Karpas-422 (cell line): ENCODE data around the gene INTS11. TPM values are rescaled to one million over a fixed set of nuclear protein-coding genes. Genes with fewer than 3 reads are reported as not detected.

Source experiments
- DNase-seq: peaks from one replicate; pipeline ENCODE4 v3.0.0-alpha.2; 2015
- H2AFZ ChIP-seq: fragments of 200-600 bp; sonication (generic); 2 replicates; pipeline ENCODE4 v1.6.1; 2014; ENCODE audit warnings: antibody characterized with exemption, low read length, mixed read lengths
- H3K27ac ChIP-seq: fragments of 200-600 bp; sonication (generic); 2 replicates; pipeline ENCODE4 v1.5.1; 2014; ENCODE audit warnings: mild to moderate bottlenecking, low read length, moderate library complexity
- H3K27me3 ChIP-seq: fragments of 200-600 bp; sonication (generic); 2 replicates; pipeline ENCODE4 v1.6.1; 2014; ENCODE audit warnings: low read length, mixed read lengths
- H3K36me3 ChIP-seq: fragments of 200-600 bp; sonication (generic); 2 replicates; pipeline ENCODE4 v1.6.1; 2014; ENCODE audit warnings: low read length, mixed read lengths; ENCODE audit not compliant: insufficient read depth
- H3K4me1 ChIP-seq: fragments of 200-600 bp; sonication (generic); 2 replicates; pipeline ENCODE4 v1.6.1; 2014; ENCODE audit warnings: mild to moderate bottlenecking, low read length, mixed read lengths
- H3K4me2 ChIP-seq: fragments of 200-600 bp; sonication (generic); 2 replicates; pipeline ENCODE4 v1.6.1; 2014; ENCODE audit warnings: low read length, low read depth, mild to moderate bottlenecking; ENCODE audit not compliant: poor library complexity, severe bottlenecking
- H3K4me3 ChIP-seq: fragments of 200-600 bp; sonication (generic); 2 replicates; pipeline ENCODE4 v1.5.1; 2014; ENCODE audit warnings: mild to moderate bottlenecking, antibody characterized with exemption, low read length, mixed read lengths
- H3K79me2 ChIP-seq: fragments of 200-600 bp; sonication (generic); 2 replicates; pipeline ENCODE4 v1.6.1; 2014; ENCODE audit warnings: mild to moderate bottlenecking, low read length, mixed read lengths
- H3K9ac ChIP-seq: fragments of 200-600 bp; sonication (generic); 2 replicates; pipeline ENCODE4 v1.6.0; 2014; ENCODE audit warnings: low read length
- H3K9me2 ChIP-seq: fragments of 200-600 bp; sonication (generic), shearing (Covaris generic); replicated peaks from 2 replicates; pipeline ENCODE4 v1.6.0; 2014; ENCODE audit warnings: mild to moderate bottlenecking, low read length, moderate library complexity; ENCODE audit not compliant: insufficient read depth
- H3K9me3 ChIP-seq: fragments of 300-700, 200-600 bp; sonication (generic); 2 replicates; pipeline ENCODE4 v1.6.1; 2014; ENCODE audit warnings: low read length, mixed read lengths
- H4K20me1 ChIP-seq: fragments of 200-600 bp; sonication (generic); 2 replicates; pipeline ENCODE4 v1.6.1; 2014; ENCODE audit warnings: mild to moderate bottlenecking, antibody characterized with exemption, low read length, low read depth; ENCODE audit not compliant: insufficient read depth
- total RNA-seq: library from RNA; depleted of rRNA; stranded (reverse); fragments of >200 nt; shearing (Covaris generic); gene quantifications from 2 replicates; pipeline ENCODE4 v1.2.3, GENCODE V29; 2014; ENCODE audit warnings: low replicate concordance

The INTS11 gene
- total RNA-seq, 1 experiment from 2014 or later, result 69.8 TPM

- no peaks in the 10 kb centered on the region for H3K36me3 ChIP-seq
- no peak overlapping the region for H3K4me2 ChIP-seq
- H4K20me1 ChIP-seq, result no peaks in the 10 kb centered on the region
- H3K27ac ChIP-seq, result no peak overlapping the region
- no peak overlapping the region for H3K9ac ChIP-seq
- DNase-seq, result no peak
- no peaks in the 10 kb centered on the region for H3K9me2 ChIP-seq
- no peak overlapping the region for H3K4me3 ChIP-seq
- H3K4me1 ChIP-seq, result peaks cover 3% of the 10 kb centered on the region
- H3K79me2 ChIP-seq, result no peaks in the 10 kb centered on the region
- peaks cover 4% of the 10 kb centered on the region; the same call in 1 of the 2 replicates for H3K9me3 ChIP-seq
- H3K27me3 ChIP-seq, result no peaks in the 10 kb centered on the region
- no peak overlapping the region for H2AFZ ChIP-seq
These were observed 40.0 kb downstream of the INTS11 start for GRCh38 chr1:1284221-1285101.

- H3K9me2 ChIP-seq, result no peaks in the 10 kb centered on the region
- H3K27ac ChIP-seq, result no peak overlapping the region
- no peaks in the 10 kb centered on the region for H4K20me1 ChIP-seq
- H3K4me1 ChIP-seq, result peaks cover 3% of the 10 kb centered on the region
- H3K4me2 ChIP-seq, result no peak overlapping the region
- peak; percentile 67 for DNase-seq
- H2AFZ ChIP-seq, result no peak overlapping the region
- no peaks in the 10 kb centered on the region for H3K36me3 ChIP-seq
- H3K9ac ChIP-seq, result no peak overlapping the region
- H3K79me2 ChIP-seq, result no peaks in the 10 kb centered on the region
- no peaks in the 10 kb centered on the region for H3K27me3 ChIP-seq
- H3K9me3 ChIP-seq, result peaks cover 4% of the 10 kb centered on the region; the same call in 1 of the 2 replicates
- no peak overlapping the region for H3K4me3 ChIP-seq
These were observed 40.6 kb downstream of the INTS11 start for GRCh38 chr1:1283821-1284220.

DNA sequence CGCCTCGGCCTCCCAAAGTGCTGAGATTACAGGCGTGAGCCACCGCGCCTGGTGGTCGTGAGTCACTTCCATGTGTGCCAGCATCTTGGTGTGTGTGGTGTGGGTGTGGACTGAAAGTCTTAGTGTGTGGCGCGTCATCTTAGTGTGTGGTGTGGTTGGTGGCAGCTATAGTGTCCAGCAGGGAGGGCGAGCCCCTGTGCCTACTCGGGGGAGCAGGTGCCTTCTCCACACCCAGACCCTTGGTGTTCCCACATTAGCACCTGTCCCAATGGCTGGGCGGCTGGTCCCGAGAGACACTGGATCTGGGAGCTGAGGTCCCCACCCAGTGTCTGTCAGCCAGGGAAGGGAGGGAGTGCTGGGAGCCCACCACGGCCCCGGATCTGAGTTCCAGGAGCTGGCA is 41.5 kb downstream of the INTS11 start:
- Histone ChIP-seq H3K4me3 (no peak overlapping the region), H3K4me2 (no peak overlapping the region), H3K79me2 (no peaks in the 10 kb centered on the region), H3K27ac (no peak overlapping the region), H4K20me1 (no peaks in the 10 kb centered on the region), H2AFZ (no peak overlapping the region), H3K27me3 (no peaks in the 10 kb centered on the region), H3K4me1 (peaks cover 3% of the 10 kb centered on the region), H3K9me2 (no peaks in the 10 kb centered on the region), H3K9me3 (peaks cover 4% of the 10 kb centered on the region; the same call in 1 of the 2 replicates), H3K36me3 (no peaks in the 10 kb centered on the region), H3K9ac (no peak overlapping the region)
- DNase-seq, result no peak

GRCh38 chr1:1281533-1282321 is 42.7 kb downstream of the INTS11 start:
- Histone ChIP-seq H3K27ac (no peak overlapping the region), H3K4me2 (no peak overlapping the region), H3K36me3 (no peaks in the 10 kb centered on the region), H3K9me3 (no peaks in the 10 kb centered on the region), H3K79me2 (no peaks in the 10 kb centered on the region), H3K4me3 (no peak overlapping the region), H3K9ac (no peak overlapping the region), H3K9me2 (no peaks in the 10 kb centered on the region), H3K27me3 (no peaks in the 10 kb centered on the region), H4K20me1 (no peaks in the 10 kb centered on the region), H3K4me1 (peaks cover 3% of the 10 kb centered on the region), H2AFZ (no peak overlapping the region)
- DNase-seq, result no peak

- Histone ChIP-seq H3K9ac (no peak overlapping the region), H3K4me2 (no peak overlapping the region), H3K27me3 (no peaks in the 10 kb centered on the region)
These were observed 43.5 kb downstream of the INTS11 start for GRCh38 chr1:1280782-1281481.

DNA sequence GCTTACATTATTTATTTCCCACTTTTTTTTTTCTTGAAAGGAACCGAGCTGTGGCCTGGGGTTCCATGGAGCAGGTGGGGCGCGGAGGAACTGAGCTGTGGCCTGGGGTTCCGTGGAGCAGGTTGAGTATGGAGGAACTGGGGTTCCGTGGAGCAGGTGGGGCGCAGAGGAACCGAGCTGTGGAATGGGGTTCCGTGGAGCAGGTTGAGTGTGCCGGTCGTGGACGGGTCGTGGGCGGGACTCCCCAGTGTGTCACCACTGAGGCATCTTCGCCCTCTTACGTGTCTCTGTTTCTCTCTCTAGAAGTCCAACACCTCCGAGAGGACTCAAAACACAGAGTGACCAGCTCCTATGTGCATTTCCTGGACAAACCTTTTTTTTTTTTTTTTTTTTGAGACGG is 45.4 kb downstream of the INTS11 start:
- no peak for DNase-seq
- Histone ChIP-seq H3K36me3 (no peaks in the 10 kb centered on the region), H3K4me2 (no peak overlapping the region), H2AFZ (no peak overlapping the region), H3K9me2 (no peaks in the 10 kb centered on the region), H3K79me2 (no peaks in the 10 kb centered on the region), H3K27ac (no peak overlapping the region), H3K9me3 (no peaks in the 10 kb centered on the region), H3K27me3 (no peaks in the 10 kb centered on the region), H3K4me1 (peaks cover 11% of the 10 kb centered on the region), H3K9ac (no peak overlapping the region), H3K4me3 (no peak overlapping the region), H4K20me1 (no peaks in the 10 kb centered on the region)

More at GRCh38 chr1:1280782-1281481, 43.5 kb downstream of the INTS11 start:
- Histone ChIP-seq H3K36me3 (no peaks in the 10 kb centered on the region), H2AFZ (no peak overlapping the region), H3K27ac (no peak overlapping the region), H3K9me2 (no peaks in the 10 kb centered on the region), H4K20me1 (no peaks in the 10 kb centered on the region), H3K4me3 (no peak overlapping the region), H3K4me1 (peaks cover 3% of the 10 kb centered on the region), H3K9me3 (no peaks in the 10 kb centered on the region), H3K79me2 (no peaks in the 10 kb centered on the region)
- no peak for DNase-seq

GRCh38 chr1:1278620-1279019 is 45.8 kb downstream of the INTS11 start:
- Histone ChIP-seq H3K27ac (no peak overlapping the region), H4K20me1 (no peaks in the 10 kb centered on the region), H3K9me2 (no peaks in the 10 kb centered on the region), H3K4me3 (no peak overlapping the region), H3K36me3 (no peaks in the 10 kb centered on the region), H3K9me3 (no peaks in the 10 kb centered on the region), H3K79me2 (peaks cover under 1% of the 10 kb centered on the region; the same call in 1 of the 2 replicates), H3K4me2 (no peak overlapping the region), H3K9ac (no peak overlapping the region), H3K27me3 (no peaks in the 10 kb centered on the region), H3K4me1 (peaks cover 11% of the 10 kb centered on the region), H2AFZ (no peak overlapping the region)
- no peak for DNase-seq

DNA sequence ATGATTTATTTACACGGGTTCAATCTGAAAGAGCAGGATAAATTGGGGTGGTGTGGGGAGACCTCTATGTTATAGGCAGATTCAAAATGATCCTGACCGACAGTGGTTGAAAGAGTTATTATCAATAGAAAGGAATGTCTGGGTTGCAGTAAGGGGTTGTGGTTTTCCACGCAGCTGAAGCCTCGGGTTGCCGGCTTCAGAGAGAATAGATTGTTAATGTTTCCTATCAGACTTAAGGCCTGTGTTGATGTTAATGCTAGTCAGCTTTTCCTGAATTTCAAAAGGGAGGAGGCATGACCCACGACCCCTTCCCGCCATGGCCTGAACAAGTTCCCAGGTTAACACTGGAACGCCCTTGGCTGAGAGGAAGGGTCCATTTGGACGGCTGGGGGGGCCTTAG is 48.6 kb downstream of the INTS11 start:
- no peak for DNase-seq
- Histone ChIP-seq H2AFZ (no peak overlapping the region), H3K36me3 (no peaks in the 10 kb centered on the region), H3K4me3 (no peak overlapping the region), H3K9me2 (no peaks in the 10 kb centered on the region), H3K27ac (no peak overlapping the region), H3K4me1 (peaks cover 30% of the 10 kb centered on the region), H3K9me3 (no peaks in the 10 kb centered on the region), H3K9ac (no peak overlapping the region), H3K79me2 (peaks cover 28% of the 10 kb centered on the region), H4K20me1 (peaks cover 23% of the 10 kb centered on the region; the same call in 1 of the 2 replicates), H3K4me2 (no peak overlapping the region), H3K27me3 (no peaks in the 10 kb centered on the region)
